ENCODE data around the gene GCNT1.

DNA sequence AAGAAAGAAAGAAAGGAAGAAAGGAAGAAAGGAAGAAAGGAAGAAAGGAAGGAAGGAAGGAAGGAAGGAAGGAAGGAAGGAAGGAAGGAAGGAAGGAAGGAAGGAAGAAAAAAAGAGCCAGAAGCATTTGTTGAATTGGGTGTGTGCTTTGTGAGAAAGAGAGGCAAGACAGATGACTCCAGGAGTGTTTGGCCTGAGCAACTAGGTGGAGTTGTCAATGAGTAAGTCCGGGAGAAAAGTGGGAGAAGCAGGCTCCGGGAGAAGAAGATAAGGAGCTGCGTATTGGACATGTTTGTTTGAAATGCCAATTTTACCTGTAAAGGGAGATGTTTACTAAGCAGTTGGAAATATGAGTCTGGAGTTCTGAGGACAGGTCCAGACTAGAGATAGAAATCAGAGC is 15.1 kb upstream of the GCNT1 start:
- TF ChIP-seq POLR2A (IDR thresholded peaks at IDR 0.05; ENCODE audit: low read depth, low read length) (no peak), POLR2AphosphoS5 (IDR thresholded peaks at IDR 0.05; ENCODE audit: low read depth, low read length) (no peak), TAF1 (IDR thresholded peaks at IDR 0.05; ENCODE audit: low read depth, low read length) (no peak), SPI1 (IDR thresholded peaks at IDR 0.05; ENCODE audit: low read depth, low read length) (no peak), PAX5 (IDR thresholded peaks at IDR 0.05; ENCODE audit: insufficient read depth, low read length, severe bottlenecking) (no peak), POU2F2 (IDR thresholded peaks at IDR 0.05; ENCODE audit: low read depth, low read length) (no peak)
